Measurements from ENCODE around the gene CACNA1C. TPM values are rescaled to one million over a fixed set of nuclear protein-coding genes. Genes with fewer than 3 reads are reported as not detected.

CACNA1C gene
- total RNA-seq, 5 donors from 2014 or later (not counting 1 experiment from before 2014, with no cell fraction given): 0.10 to 0.26 (median 0.16) TPM

DNA sequence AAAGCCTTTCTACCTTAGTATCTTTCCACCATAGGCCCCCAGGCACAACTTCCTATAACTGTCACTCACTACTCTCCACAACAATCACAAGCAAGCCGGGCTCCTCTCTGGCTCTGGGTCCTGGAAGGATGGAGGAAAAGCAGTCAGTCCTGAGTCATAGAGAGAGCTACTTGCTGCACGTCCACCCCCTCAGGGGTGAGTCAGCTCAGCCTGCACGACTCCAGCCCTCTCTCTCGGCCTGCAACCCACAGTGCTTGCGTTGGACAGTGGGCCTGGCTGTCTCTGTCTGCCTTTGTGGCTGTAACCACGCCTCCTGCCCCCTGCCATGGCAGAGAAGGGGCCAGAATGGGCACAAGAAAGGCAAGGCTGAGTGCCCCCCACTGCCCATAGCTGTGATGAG lies 587.9 kb downstream of the CACNA1C start:
- DNase-seq (no peak), ATAC-seq (replicated peaks in 1 of 4) (no peak)
- Mint-ChIP-seq H3K9me3 (no peaks in the 10 kb centered on the region), H3K4me3 (no peak overlapping the region), H3K36me3 (no peaks in the 10 kb centered on the region), H3K27ac (no peak overlapping the region), H3K4me1 (peaks cover 15 to 27% (median 18%) of the 10 kb centered on the region in 3 donors), H3K27me3 (peaks cover 22 to 33% of the 10 kb centered on the region in 2 donors)
- Histone ChIP-seq H3K27ac (ENCODE audit: low read length) (no peak overlapping the region), H3K4me3 (ENCODE audit: control insufficient read depth in 1 of 2, extremely low read depth in 1 of 2, low read length in 1 of 2) (no peak overlapping the region), H3K36me3 (ENCODE audit: control insufficient read depth in 2 of 2, extremely low read depth in 1 of 2, insufficient read depth in 1 of 2, low read length in 1 of 2) (no peaks in the 10 kb centered on the region), H3K27me3 (replicated peaks in 1 of 2; ENCODE audit: control insufficient read depth in 2 of 2, extremely low read depth in 1 of 2, insufficient read depth in 2 of 2, low read length in 1 of 2) (peaks cover 0 to 53% of the 10 kb centered on the region in 2 experiments), H3K4me1 (ENCODE audit: control insufficient read depth in 1 of 2, extremely low read depth in 1 of 2, insufficient read depth in 2 of 2, low read length in 2 of 2) (peaks cover 11 to 16% of the 10 kb centered on the region in 2 experiments), H3K9me3 (no peaks in the 10 kb centered on the region)
- POLR2A ChIA-PET: no interaction called here
- WGBS (ENCODE audit: insufficient coverage): 5% methylated on average over 3 of the region's 6 CpGs
- CTCF ChIA-PET: interaction anchor here in 1 of 2 donors (0.6 kb wide), 1 partner anchor 246 kb away, joined by 3 read pairs; no protein-coding TSS in a partner anchor

DNA sequence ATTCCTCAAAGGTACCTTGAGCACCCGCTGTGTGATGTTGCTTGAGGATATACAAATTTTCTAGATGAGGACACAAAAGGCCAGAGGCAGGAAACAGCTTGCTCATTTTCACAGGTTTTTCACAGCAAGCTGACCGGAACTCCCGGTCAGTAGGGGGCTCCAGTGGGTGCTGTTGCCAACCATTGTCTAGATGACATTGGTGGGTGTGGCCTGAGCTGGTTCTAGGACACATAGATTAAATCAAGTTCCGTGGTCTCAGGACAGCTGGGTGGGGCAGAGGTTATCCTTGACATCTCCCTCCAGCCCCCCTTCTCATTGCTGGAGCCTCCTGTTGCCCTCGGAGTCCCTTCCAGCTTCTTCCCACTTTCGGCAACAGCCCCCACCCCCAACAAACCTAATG lies 588.4 kb downstream of the CACNA1C start:
- H3K27ac Mint-ChIP-seq: no peak overlapping the region
- H3K4me3 Mint-ChIP-seq: no peak overlapping the region
- peaks cover 15 to 27% (median 18%) of the 10 kb centered on the region in 3 donors for H3K4me1 Mint-ChIP-seq
- H3K9me3 Mint-ChIP-seq: no peaks in the 10 kb centered on the region
- Histone ChIP-seq H3K4me1 (ENCODE audit: control insufficient read depth in 1 of 2, extremely low read depth in 1 of 2, insufficient read depth in 2 of 2, low read length in 2 of 2) (peaks cover 11 to 16% of the 10 kb centered on the region in 2 experiments), H3K27ac (ENCODE audit: low read length) (no peak overlapping the region), H3K4me3 (ENCODE audit: control insufficient read depth in 1 of 2, extremely low read depth in 1 of 2, low read length in 1 of 2) (no peak overlapping the region), H3K36me3 (ENCODE audit: control insufficient read depth in 2 of 2, extremely low read depth in 1 of 2, insufficient read depth in 1 of 2, low read length in 1 of 2) (no peaks in the 10 kb centered on the region), H3K27me3 (replicated peaks in 1 of 2; ENCODE audit: control insufficient read depth in 2 of 2, extremely low read depth in 1 of 2, insufficient read depth in 2 of 2, low read length in 1 of 2) (peaks cover 0 to 48% of the 10 kb centered on the region in 2 experiments), H3K9me3 (no peaks in the 10 kb centered on the region)
- H3K36me3 Mint-ChIP-seq: no peaks in the 10 kb centered on the region
- WGBS (ENCODE audit: insufficient coverage): no CpG with 5 or more reads among the region's 6 CpGs
- DNase-seq (no peak), ATAC-seq (replicated peaks in 1 of 4) (no peak)
- ChIA-PET CTCF (interaction anchor here (0.6 to 0.7 kb wide), 2 partner anchors 246 to 591 kb away, joined by 3 read pairs; no protein-coding TSS in a partner anchor), POLR2A (no interaction called here)
- H3K27me3 Mint-ChIP-seq: peaks cover 23 to 30% of the 10 kb centered on the region in 2 donors

DNA sequence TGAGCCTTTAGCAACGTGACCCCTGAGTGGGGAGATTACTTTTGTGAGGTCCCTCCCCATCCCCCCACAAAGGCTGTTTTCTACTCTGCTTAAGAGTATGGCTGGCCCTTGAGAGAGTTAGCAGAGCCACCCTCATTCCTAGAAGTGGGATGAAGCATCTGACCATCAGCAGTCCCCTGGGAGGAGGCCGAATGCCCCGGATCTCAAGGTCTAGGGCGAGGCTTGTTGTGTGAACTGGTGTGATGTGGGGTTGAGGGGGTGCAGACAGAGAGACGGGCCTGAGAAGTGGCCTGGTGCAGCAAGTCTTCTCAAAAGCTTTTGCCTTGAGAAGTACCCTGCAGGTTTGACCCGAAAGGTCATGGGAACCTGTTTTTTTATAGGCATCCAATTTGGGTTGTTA lies 589.0 kb downstream of the CACNA1C start:
- Mint-ChIP-seq H3K9me3 (no peaks in the 10 kb centered on the region), H3K27me3 (peaks cover 23 to 28% of the 10 kb centered on the region in 2 donors), H3K36me3 (no peaks in the 10 kb centered on the region), H3K27ac (peak overlapping the region in 1 of 2 donors; percentile 29), H3K4me1 (peaks cover 15 to 27% (median 18%) of the 10 kb centered on the region in 3 donors), H3K4me3 (peak overlapping the region in 1 of 3 donors; percentile 59)
- Histone ChIP-seq H3K4me3 (ENCODE audit: control insufficient read depth in 1 of 2, extremely low read depth in 1 of 2, low read length in 1 of 2) (no peak overlapping the region), H3K27me3 (replicated peaks in 1 of 2; ENCODE audit: control insufficient read depth in 2 of 2, extremely low read depth in 1 of 2, insufficient read depth in 2 of 2, low read length in 1 of 2) (peaks cover 0 to 46% of the 10 kb centered on the region in 2 experiments), H3K4me1 (ENCODE audit: control insufficient read depth in 1 of 2, extremely low read depth in 1 of 2, insufficient read depth in 2 of 2, low read length in 2 of 2) (peaks cover 11 to 16% of the 10 kb centered on the region in 2 experiments), H3K36me3 (ENCODE audit: control insufficient read depth in 2 of 2, extremely low read depth in 1 of 2, insufficient read depth in 1 of 2, low read length in 1 of 2) (no peaks in the 10 kb centered on the region), H3K9me3 (no peaks in the 10 kb centered on the region), H3K27ac (ENCODE audit: low read length) (no peak overlapping the region)
- WGBS (ENCODE audit: insufficient coverage): 83% methylated on average over 2 of the region's 6 CpGs
- ChIA-PET CTCF (interaction anchor here in 1 of 2 donors (0.7 kb wide), 1 partner anchor 592 kb away, joined by 3 read pairs; no protein-coding TSS in a partner anchor), POLR2A (no interaction called here)
- DNase-seq (no peak), ATAC-seq (replicated peaks in 1 of 4) (no peak)

DNA sequence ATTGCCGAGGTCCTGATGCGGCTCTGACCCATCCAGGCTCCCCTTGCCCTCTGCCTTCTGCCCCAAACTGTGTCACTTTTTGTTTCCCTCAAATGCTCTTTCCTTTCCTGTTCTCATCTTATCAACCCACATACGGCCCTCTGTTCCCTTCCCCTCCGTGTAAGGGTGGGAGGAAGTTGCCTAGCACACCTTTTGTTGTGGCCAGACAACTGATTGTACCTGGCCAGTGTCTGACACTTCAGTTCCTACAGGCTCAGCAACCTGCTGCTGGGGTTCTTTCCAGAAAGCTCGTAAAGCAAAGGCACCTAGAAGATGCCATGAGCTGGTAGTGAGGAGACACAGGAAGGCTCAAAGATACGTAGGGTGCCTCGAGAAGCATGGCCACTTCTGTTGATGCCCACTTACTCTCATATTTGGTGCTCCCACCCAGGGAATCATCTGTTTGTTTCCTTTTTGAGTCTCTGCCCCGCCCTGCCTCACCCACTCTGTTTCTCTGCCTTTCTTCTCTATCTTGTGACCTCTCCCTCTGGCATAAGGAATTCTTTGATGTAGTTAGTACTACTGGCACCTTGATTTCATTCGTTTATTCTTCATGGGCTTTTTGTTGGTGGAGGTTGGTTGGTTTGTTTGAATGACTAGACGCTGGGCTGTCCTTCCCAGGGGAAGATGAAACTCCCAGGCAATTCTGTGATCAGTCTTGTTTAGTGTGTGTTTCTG lies 589.5 kb downstream of the CACNA1C start:
- 13% methylated on average over 3 of the region's 10 CpGs for WGBS (ENCODE audit: insufficient coverage)
- peaks cover 15 to 27% (median 18%) of the 10 kb centered on the region in 3 donors for H3K4me1 Mint-ChIP-seq
- peaks cover 23 to 26% of the 10 kb centered on the region in 2 donors for H3K27me3 Mint-ChIP-seq
- H3K4me3 Mint-ChIP-seq: peak overlapping the region in 2 of 3 donors; percentile 42 to 59
- Histone ChIP-seq H3K27ac (ENCODE audit: low read length) (no peak overlapping the region), H3K36me3 (ENCODE audit: control insufficient read depth in 2 of 2, extremely low read depth in 1 of 2, insufficient read depth in 1 of 2, low read length in 1 of 2) (no peaks in the 10 kb centered on the region), H3K4me3 (ENCODE audit: control insufficient read depth in 1 of 2, extremely low read depth in 1 of 2, low read length in 1 of 2) (no peak overlapping the region), H3K27me3 (replicated peaks in 1 of 2; ENCODE audit: control insufficient read depth in 2 of 2, extremely low read depth in 1 of 2, insufficient read depth in 2 of 2, low read length in 1 of 2) (peaks cover 0 to 47% of the 10 kb centered on the region in 2 experiments), H3K4me1 (ENCODE audit: control insufficient read depth in 1 of 2, extremely low read depth in 1 of 2, insufficient read depth in 2 of 2, low read length in 2 of 2) (peaks cover 11 to 16% of the 10 kb centered on the region in 2 experiments), H3K9me3 (no peaks in the 10 kb centered on the region)
- CTCF ChIA-PET: no interaction called here
- POLR2A ChIA-PET: no interaction called here
- DNase-seq (peak in 5 of 35 experiments; percentile 4 to 21 (median 6)), ATAC-seq (replicated peaks in 1 of 4) (peak in 3 of 4 experiments; percentile 45 to 83 (median 78))
- H3K27ac Mint-ChIP-seq: peak overlapping the region in 1 of 2 donors; percentile 29
- H3K9me3 Mint-ChIP-seq: no peaks in the 10 kb centered on the region
- H3K36me3 Mint-ChIP-seq: no peaks in the 10 kb centered on the region

DNA sequence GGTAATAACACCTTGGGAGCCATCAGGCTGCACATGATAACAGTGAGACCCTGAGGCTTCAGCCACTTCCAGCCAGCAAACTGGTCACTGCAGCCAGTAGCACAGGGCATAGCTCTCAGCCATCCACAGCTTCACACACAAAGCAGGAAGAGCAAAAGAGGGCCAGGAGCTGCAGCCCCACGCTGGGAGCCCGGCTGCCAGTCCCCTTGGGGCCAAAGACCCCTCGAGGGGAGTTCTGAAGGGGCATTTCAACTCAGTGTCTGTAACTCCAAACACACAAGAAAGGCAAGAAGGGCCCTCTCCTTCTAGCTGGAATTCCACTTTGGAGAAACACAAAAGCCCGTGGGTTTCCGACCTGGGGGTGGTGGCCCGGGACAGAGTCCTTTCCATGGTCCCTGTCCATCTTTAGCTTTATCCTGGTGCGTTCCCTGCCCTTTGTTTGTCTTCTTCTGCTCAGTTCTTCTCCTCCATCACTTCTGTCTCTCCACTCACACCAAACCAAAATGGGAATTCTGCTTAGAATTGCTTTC lies 590.2 kb downstream of the CACNA1C start:
- Mint-ChIP-seq H3K4me1 (peaks cover 15 to 27% (median 18%) of the 10 kb centered on the region in 3 donors), H3K36me3 (no peaks in the 10 kb centered on the region), H3K27ac (no peak overlapping the region), H3K27me3 (peaks cover 20 to 22% of the 10 kb centered on the region in 2 donors), H3K4me3 (peak overlapping the region in 1 of 3 donors; percentile 59), H3K9me3 (no peaks in the 10 kb centered on the region)
- ATAC-seq (replicated peaks in 1 of 4) (no peak), DNase-seq (no peak)
- Histone ChIP-seq H3K4me1 (ENCODE audit: control insufficient read depth in 1 of 2, extremely low read depth in 1 of 2, insufficient read depth in 2 of 2, low read length in 2 of 2) (peaks cover 11 to 16% of the 10 kb centered on the region in 2 experiments), H3K27me3 (replicated peaks in 1 of 2; ENCODE audit: control insufficient read depth in 2 of 2, extremely low read depth in 1 of 2, insufficient read depth in 2 of 2, low read length in 1 of 2) (peaks cover 0 to 49% of the 10 kb centered on the region in 2 experiments), H3K4me3 (ENCODE audit: control insufficient read depth in 1 of 2, extremely low read depth in 1 of 2, low read length in 1 of 2) (no peak overlapping the region), H3K9me3 (no peaks in the 10 kb centered on the region), H3K27ac (ENCODE audit: low read length) (no peak overlapping the region), H3K36me3 (ENCODE audit: control insufficient read depth in 2 of 2, extremely low read depth in 1 of 2, insufficient read depth in 1 of 2, low read length in 1 of 2) (no peaks in the 10 kb centered on the region)
- ChIA-PET CTCF (no interaction called here), POLR2A (no interaction called here)
- WGBS (ENCODE audit: insufficient coverage): 85% methylated on average over 7 of the region's 7 CpGs

DNA sequence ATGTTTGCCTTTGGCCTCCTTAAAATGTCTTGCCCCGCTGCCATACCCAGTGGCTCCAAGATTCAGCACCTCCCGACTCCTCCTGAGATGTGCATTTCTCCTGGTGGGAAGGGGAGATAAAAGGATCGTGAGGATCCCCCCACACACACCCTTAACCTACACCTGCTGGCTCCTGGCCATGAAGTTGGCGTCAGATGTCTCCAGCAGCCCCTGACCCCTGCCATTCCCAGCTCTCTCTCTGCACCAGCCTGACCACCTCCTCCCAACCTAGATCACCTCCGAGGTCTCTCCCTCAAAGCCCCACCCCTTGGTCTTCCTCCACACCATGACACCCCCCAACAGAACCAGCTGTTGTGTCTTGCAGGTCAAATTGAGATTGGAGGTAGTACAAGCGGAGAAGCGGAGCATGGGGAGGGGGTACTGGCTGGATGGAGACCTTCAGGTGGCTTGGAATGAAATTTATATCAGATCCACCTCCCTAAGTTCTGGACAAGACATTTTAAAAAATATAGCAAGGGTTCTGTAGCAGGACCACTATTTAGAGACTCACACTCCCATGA lies 590.9 kb downstream of the CACNA1C start:
- no peaks in the 10 kb centered on the region for H3K9me3 Mint-ChIP-seq
- WGBS (ENCODE audit: insufficient coverage): 89% methylated on average over 1 of the region's 7 CpGs
- H3K9me3 ChIP-seq: no peaks in the 10 kb centered on the region
- H3K4me3 ChIP-seq (ENCODE audit: control insufficient read depth in 1 of 2, extremely low read depth in 1 of 2, low read length in 1 of 2): no peak overlapping the region
- no peak overlapping the region for H3K27ac ChIP-seq (ENCODE audit: low read length)
- H3K4me1 Mint-ChIP-seq: peaks cover 15 to 27% (median 18%) of the 10 kb centered on the region in 3 donors
- ChIA-PET CTCF (no interaction called here), POLR2A (no interaction called here)
- DNase-seq (no peak), ATAC-seq (replicated peaks in 1 of 4) (no peak)
- H3K36me3 Mint-ChIP-seq: no peaks in the 10 kb centered on the region
- peaks cover 11 to 16% of the 10 kb centered on the region in 2 experiments for H3K4me1 ChIP-seq (ENCODE audit: control insufficient read depth in 1 of 2, extremely low read depth in 1 of 2, insufficient read depth in 2 of 2, low read length in 2 of 2)
- peak overlapping the region in 1 of 3 donors; percentile 2 for H3K4me3 Mint-ChIP-seq
- no peak overlapping the region for H3K27ac Mint-ChIP-seq
- peaks cover 20% of the 10 kb centered on the region in 2 donors for H3K27me3 Mint-ChIP-seq
- peaks cover 0 to 53% of the 10 kb centered on the region in 2 experiments for H3K27me3 ChIP-seq (replicated peaks in 1 of 2; ENCODE audit: control insufficient read depth in 2 of 2, extremely low read depth in 1 of 2, insufficient read depth in 2 of 2, low read length in 1 of 2)
- H3K36me3 ChIP-seq (ENCODE audit: control insufficient read depth in 2 of 2, extremely low read depth in 1 of 2, insufficient read depth in 1 of 2, low read length in 1 of 2): no peaks in the 10 kb centered on the region

Data from T-cell (primary cell).